NCI-H69 (cell line): ENCODE results near the gene PACC1.
"Not testable (repeated sequence)": the region's sequence is repeated elsewhere in the genome, so short reads cannot be mapped to it uniquely, and the experiment has no call there.

Experiments
- DNase-seq: peaks from one replicate; lab custom pipeline; 2025; lab: John Stamatoyannopoulos, UW

Gene PACC1

GRCh38 chr1:212395678-212396437 lies 18.8 kb downstream of the PACC1 start:
- not testable (repeated sequence) for DNase-seq

DNA sequence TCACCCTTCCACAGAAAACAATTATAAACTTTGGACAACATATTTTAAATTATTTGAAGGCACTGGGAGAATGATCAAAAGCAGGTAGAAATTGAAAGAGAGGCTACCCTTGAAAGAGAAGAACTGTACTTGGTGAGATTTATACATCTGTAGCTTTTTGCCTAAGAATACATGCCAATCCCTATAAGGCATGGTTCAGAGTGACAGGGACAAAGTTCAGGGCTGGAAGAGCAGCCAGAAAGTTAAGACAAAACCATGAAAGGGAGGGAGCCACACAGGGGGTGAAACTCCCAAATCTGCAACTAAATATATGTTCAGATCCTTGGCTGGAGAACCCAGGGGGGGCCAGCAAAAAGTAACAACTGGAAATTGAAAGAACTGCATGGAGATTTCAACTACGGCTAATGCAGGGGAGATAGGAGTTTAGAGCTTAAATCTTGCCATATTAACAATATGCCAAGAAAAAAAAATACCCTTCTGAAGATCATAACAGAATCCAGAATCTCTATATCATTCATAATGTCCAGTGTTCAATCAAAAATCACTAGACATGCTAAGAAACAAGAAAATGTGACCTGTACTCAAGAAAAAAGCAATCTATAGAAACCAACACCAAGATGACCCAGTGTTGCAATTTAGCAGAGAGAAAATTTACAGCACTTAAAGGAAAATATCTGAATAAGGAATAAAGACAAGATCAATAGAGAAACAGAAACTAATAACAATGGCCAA lies 25.5 kb downstream of the PACC1 start:
- no peak for DNase-seq

DNA sequence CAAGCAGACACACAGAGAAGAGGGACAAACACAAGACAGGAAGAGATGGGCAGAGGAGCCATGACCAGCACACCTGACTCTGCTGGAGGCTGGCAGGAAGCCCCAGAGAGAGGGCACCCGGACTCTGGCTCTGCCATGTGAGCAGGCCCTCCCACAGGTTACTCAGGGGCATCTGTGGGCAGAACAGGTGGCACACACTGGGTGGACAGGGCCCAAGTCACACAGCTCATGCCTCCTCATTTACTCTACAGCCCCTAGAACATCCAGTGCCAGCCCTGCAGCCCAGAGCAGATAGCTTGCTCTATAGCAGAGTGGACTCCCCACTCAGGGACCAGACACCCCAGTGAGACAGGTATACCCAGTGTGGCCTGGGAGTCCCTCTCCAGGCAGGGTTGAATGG lies 28.7 kb downstream of the PACC1 start:
- DNase-seq: no peak

- no peak for DNase-seq
These were observed 33.2 kb downstream of the PACC1 start for GRCh38 chr1:212381397-212382035.

DNA sequence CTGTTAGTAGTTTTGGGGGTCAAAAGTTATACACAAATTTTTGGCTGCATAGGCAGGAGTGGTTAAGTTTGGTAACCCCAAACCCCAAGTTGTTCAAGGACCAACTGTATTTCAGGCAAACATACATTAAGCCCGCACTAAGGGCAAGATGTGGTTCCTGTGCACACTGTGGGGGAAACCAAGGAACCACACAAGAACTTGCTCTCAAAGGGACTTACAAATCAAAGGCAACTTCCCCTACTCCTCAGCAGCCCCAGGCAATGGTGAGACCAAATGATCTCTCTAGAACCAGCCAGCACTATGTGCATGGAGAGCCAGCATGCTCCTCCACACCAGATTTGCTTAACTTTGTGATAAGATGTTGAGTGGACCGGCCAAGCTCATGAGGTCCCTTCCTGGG lies 35.3 kb downstream of the PACC1 start:
- DNase-seq: no peak

DNA sequence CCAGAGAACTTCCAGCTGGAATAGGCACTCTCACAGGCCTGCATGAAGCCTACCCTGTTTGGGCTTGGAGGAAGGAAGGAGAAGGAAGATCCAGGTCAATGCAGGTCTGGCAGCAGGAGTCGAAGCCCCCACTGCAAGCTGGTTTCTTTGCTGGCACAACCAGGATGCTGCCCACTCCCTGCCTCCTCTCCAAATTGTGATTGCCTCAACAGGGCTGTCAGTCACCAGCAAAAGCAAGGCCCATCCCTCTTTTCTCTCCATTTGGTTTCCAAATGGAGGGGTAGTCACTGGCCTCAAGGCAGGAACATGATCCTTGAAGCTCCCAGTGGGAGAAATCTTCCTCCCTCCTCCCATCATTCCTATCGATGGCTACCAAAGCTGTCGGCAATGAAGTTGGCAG lies 37.0 kb downstream of the PACC1 start:
- no peak for DNase-seq

GRCh38 chr1:212375986-212376385 lies 38.7 kb downstream of the PACC1 start:
- no peak for DNase-seq

GRCh38 chr1:212368073-212368484 lies 46.6 kb downstream of the PACC1 start:
- DNase-seq: peak; percentile 80

GRCh38 chr1:212367474-212368072 lies 47.1 kb downstream of the PACC1 start:
- no peak for DNase-seq

DNA sequence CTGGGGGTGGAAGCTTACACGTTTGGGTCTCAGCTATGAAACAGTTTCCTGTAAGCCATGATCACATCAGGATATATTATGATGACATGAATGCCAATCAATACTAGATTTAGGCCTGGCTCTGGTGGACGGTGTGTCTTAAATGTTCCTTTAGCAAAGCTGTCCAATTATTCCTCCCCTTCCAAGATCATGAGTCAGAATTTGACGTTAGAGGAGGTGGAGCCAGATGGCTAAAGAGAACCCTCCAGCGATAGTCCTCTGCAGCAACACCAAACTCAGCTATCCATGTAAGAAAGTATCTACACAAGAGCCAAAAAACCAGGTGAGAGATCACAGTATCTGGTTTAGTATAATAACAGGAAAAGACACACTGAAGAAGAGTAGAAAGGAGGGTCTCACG lies 47.8 kb downstream of the PACC1 start:
- DNase-seq: no peak

- no peak for DNase-seq
These were observed 49.7 kb downstream of the PACC1 start for GRCh38 chr1:212364985-212365384.

- DNase-seq: no peak
These were observed 54.7 kb downstream of the PACC1 start for GRCh38 chr1:212359794-212360479.

DNA sequence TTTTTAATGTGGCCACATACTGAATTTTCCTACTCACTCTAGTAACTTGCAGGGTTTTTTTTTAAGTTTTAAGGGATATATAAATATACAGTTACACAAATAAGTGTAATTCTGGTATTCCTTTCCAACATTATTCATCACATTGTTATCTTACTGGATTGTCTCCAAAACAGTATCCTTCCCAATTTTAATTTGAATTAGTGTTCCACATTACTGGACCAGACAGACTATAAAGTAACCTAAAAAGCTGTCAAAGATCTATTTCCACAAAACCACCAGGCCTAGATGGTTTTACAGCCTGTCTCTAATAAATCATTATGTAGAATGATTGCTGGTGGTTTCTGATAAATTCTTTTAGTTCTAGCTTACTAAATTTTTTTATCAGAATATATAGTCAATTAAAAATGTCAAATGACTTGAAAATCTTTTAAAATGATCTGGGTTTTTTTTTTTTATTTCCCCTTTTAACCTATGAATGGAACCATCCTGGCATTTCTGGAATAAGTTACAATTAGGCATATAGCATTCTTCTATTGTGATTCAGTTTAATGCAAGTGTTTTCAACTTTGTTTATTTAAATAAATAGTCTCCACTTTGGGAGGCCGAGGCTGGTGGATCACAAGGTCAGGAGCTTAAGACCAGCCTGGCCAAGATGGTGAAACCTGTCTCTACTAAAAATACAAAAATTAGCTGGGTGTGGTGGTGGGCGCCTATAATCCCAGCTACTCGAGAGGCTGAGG lies 59.3 kb downstream of the PACC1 start:
- no peak for DNase-seq

DNA sequence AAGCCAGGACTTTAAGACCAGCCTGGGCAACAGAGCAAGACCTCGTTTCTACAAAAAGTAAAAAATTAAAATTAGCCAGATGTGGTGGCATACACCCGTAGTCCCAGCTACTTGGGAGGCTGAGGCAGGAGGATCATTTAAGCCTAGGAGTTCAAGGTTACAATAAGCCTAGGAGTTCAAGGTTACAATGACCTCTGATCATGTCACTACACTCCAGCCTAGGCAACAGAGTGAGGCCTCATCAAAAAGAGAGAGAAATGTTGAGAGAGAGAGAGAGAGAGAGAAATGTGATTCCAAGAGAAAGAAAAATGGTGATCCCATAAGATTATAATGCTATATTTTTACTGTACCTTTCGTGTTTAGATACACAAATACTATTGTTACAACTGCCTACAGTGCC lies 60.2 kb downstream of the PACC1 start:
- no peak for DNase-seq

DNA sequence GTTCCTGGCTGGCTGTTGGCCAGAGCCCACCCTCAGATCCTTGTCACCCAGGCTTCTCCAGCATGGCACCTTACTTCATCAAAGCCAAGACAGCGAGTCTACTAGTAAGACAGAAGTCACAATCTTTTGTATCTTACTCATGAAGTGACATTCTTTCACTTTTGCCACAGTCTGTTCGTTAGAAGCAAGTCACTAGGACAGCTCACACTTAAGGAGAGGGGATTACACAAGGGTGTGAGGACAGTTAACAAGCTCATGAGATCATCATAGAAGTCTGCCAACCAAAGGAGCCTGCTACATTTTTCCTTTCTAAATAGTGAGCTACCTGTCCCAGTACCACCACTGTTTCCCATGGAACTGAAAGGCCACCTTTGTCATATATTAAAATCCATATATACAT lies 61.5 kb downstream of the PACC1 start:
- no peak for DNase-seq

- DNase-seq: no peak
These were observed 62.9 kb downstream of the PACC1 start for GRCh38 chr1:212351588-212352362.

GRCh38 chr1:212346601-212347000 lies 68.1 kb downstream of the PACC1 start:
- DNase-seq: no peak

GRCh38 chr1:212344905-212345304 lies 69.8 kb downstream of the PACC1 start:
- no peak for DNase-seq

DNA sequence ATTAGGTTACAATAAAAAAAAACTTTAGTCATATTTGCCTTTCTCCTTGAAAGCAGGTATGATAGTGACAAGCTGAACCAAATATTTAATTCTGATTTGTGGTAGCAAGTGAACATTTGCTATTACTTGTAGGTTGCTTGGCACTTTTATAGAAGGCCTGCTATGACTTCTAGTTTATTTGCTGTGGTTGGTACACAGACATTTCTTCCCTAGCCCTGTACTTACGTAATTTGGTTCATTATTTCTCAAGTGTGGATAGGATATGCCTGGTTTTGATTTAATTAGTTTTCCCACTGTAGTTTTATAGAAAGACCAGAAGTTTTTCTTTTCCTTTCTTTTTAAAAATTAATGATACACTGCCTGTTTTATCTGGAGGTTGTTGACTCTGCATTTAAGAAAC lies 73.6 kb downstream of the PACC1 start:
- DNase-seq: no peak

GRCh38 chr1:212329105-212329504 lies 85.6 kb downstream of the PACC1 start:
- no peak for DNase-seq

DNA sequence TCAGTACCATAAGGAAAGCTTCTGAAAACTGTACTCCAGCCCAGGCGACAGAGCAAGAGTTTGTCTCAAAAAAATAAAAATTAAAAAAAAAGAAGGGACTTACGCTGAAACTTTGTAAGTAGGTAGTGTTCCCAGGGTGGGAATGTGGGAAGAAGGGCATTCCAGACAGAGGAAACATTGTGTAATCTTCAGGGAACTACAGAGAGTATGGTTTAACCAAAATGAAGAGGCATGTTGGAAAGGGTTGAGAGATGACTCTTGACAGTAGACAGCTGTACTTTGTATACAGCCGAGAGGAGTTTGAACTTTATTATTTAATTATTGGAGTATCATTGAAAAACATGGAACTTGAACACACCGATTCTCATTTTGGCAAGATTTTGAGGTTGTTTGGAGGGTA lies 86.4 kb downstream of the PACC1 start:
- DNase-seq: no peak
